K562 (cell line): ENCODE results near the gene SLC7A5. TPM values are rescaled to one million over a fixed set of nuclear protein-coding genes. Genes with fewer than 3 reads are reported as not detected.

Source experiments
- ARID1B ChIP-seq: fragments of 450-650 bp; IDR thresholded peaks from 2 replicates; pipeline ENCODE4 v1.6.1; 2016; ENCODE audit warnings: antibody characterized with exemption, mild to moderate bottlenecking, inconsistent platforms
- ATF7 ChIP-seq: fragments of 450-650 bp; IDR thresholded peaks from 2 replicates; pipeline ENCODE4 v1.7.1; 2014; ENCODE audit warnings: mild to moderate bottlenecking, moderate library complexity
- BCOR ChIP-seq: fragments of 450-650 bp; IDR thresholded peaks from 2 replicates; pipeline ENCODE4 v1.6.1; 2016
- GABPB2 ChIP-seq: fragments of 250-450 bp; sonication (Bioruptor Pico); conservative IDR thresholded peaks from 2 replicates; pipeline ENCODE4 v1.5.1; 2021; ENCODE audit warnings: mild to moderate bottlenecking
- HDAC2 ChIP-seq: fragments of 450-650 bp; IDR thresholded peaks from 2 replicates; pipeline ENCODE4 v1.6.1; 2016; ENCODE audit warnings: mild to moderate bottlenecking
- HIVEP1 ChIP-seq: fragments of 250-450 bp; sonication (Bioruptor Pico); IDR thresholded peaks from 2 replicates; pipeline ENCODE4 v1.4.0; 2020; ENCODE audit warnings: mild to moderate bottlenecking
- JUN ChIP-seq, 2 experiments: sonication (generic) in 1 of 2; formaldehyde crosslinking in 1 of 2; IDR thresholded peaks; 2 replicates each; pipeline versions ENCODE4 v1.6.1 to v1.8.0; 2012 to 2022; ENCODE audit warnings: borderline replicate concordance in 2 of 2, mild to moderate bottlenecking in 2 of 2, improper control_type of control experiment in 1 of 2, low read depth in 1 of 2, low read length in 1 of 2, missing genetic modification reagents in 1 of 2
- LARP7 ChIP-seq: fragments of 450-650 bp; IDR thresholded peaks from 2 replicates; pipeline ENCODE4 v1.6.1; 2016
- MTA1 ChIP-seq: fragments of 450-650 bp; IDR thresholded peaks from 2 replicates; pipeline ENCODE4 v1.6.1; 2017; ENCODE audit warnings: borderline replicate concordance
- NRF1 ChIP-seq, 2 experiments: fragments of 450-650 bp; IDR thresholded peaks in 1 of 2; conservative IDR thresholded peaks in 1 of 2; 2 replicates each; pipeline ENCODE4 v1.6.1; 2014; ENCODE audit warnings: mild to moderate bottlenecking in 2 of 2
- SMAD2 ChIP-seq: fragments of 150-350 bp; IDR thresholded peaks from 2 replicates; pipeline ENCODE4 v1.6.1; 2014; ENCODE audit warnings: low read depth, mild to moderate bottlenecking, low read length
- SMARCA4 ChIP-seq: fragments of 450-650 bp; IDR thresholded peaks from 2 replicates; pipeline ENCODE4 v1.6.1; 2016
- SMARCE1 ChIP-seq: fragments of 450-650 bp; IDR thresholded peaks from 2 replicates; pipeline ENCODE4 v1.7.1; 2016; ENCODE audit warnings: mild to moderate bottlenecking
- SMC3 ChIP-seq: conservative IDR thresholded peaks from 2 replicates; pipeline ENCODE4 v1.6.1; 2011; ENCODE audit warnings: low read depth, low read length, improper control_type of control experiment; ENCODE audit not compliant: insufficient read depth
- ZBTB2 ChIP-seq: fragments of 450-650 bp; IDR thresholded peaks from 2 replicates; pipeline ENCODE4 v1.6.1; 2016; ENCODE audit warnings: antibody characterized with exemption
- ZBTB49 ChIP-seq: sonication (generic); formaldehyde crosslinking; IDR thresholded peaks from 2 replicates; pipeline ENCODE4 v1.8.0; 2022; ENCODE audit warnings: missing genetic modification reagents, mild to moderate bottlenecking, borderline replicate concordance
- ZNF121 ChIP-seq: sonication (generic); formaldehyde crosslinking; conservative IDR thresholded peaks from 2 replicates; pipeline ENCODE4 v1.8.0; 2022; ENCODE audit warnings: missing genetic modification reagents
- ZNF408 ChIP-seq: fragments of 250-450 bp; sonication (Bioruptor Pico); IDR thresholded peaks from 2 replicates; pipeline ENCODE4 v1.4.0; 2020; ENCODE audit warnings: low read depth, mild to moderate bottlenecking, moderate library complexity
- ZNF583 ChIP-seq: fragments of 250-450 bp; sonication (Bioruptor Pico); IDR thresholded peaks from 2 replicates; pipeline ENCODE4 v1.4.0; 2020
- ZNF639 ChIP-seq, 2 experiments: fragments of 200-800 bp in 1 of 2; sonication (Bioruptor generic) in 1 of 2; sonication (generic) in 1 of 2; formaldehyde crosslinking in 1 of 2; IDR thresholded peaks in 1 of 2; conservative IDR thresholded peaks in 1 of 2; 2 replicates each; pipeline versions ENCODE4 v1.5.0 to v1.6.1; 2016 to 2020; ENCODE audit warnings: missing compliant biosample characterization in 1 of 2, missing genetic modification characterization in 1 of 2, missing genetic modification reagents in 1 of 2
- ZNF766 ChIP-seq: fragments of 200-800 bp; sonication (Bioruptor generic); conservative IDR thresholded peaks from 2 replicates; pipeline ENCODE4 v1.6.1; 2016; ENCODE audit warnings: missing genetic modification characterization, missing compliant biosample characterization
- polyA plus RNA-seq, 8 experiments: library from polyadenylated mRNA; depleted of rRNA in 4 of 8; stranded (reverse) in 5 of 8; unstranded in 3 of 8; fragments of >200 nt; fragmentation: Nextera tagmentation in 2 of 8; fragmentation: Illumina TruSeq in 1 of 8; extraction: Ambion mirVana in 2 of 8; extraction: Trizol in 1 of 8; gene quantifications; 2 replicates each; pipeline versions ENCODE4 v1.2.1 to v1.2.3, GENCODE V29; 2011 to 2014; ENCODE audit warnings: inconsistent platforms in 1 of 8, missing spikeins in 1 of 8
- total RNA-seq, 7 experiments: library from RNA; depleted of rRNA in 6 of 7; stranded (reverse); fragments of >200 nt in 6 of 7; fragmentation: Illumina TruSeq in 2 of 7; extraction: Trizol in 2 of 7; gene quantifications; 2 replicates each; pipeline versions ENCODE4 v1.2.1 to v1.2.3, GENCODE V29; 2011 to 2021; ENCODE audit warnings: low replicate concordance in 1 of 7

SLC7A5 gene
- total and polyA plus RNA-seq, 9 of the 15 experiments (the other 6 are each of a cell fraction or from before 2014, with no cell fraction given) = 1.9 to 220 (median 18.6) TPM

GRCh38 chr16:87809150-87809902, 60.0 kb downstream of the SLC7A5 start (continued):
- 0 out of 2 replicates have a peak, but pooled peaks have one; percentile 23 for TF ChIP-seq ZNF766 (CRISPR knock-in tag)
- TF ChIP-seq SMARCA4 = peak; percentile 78; the same call in 1 of the 2 replicates
- peak; percentile 34; the same call in 1 of the 2 replicates for TF ChIP-seq BCOR
- peak; percentile 44; the same call in 1 of the 2 replicates for TF ChIP-seq HDAC2
- TF ChIP-seq JUN (IDR thresholded peaks at IDR 0.05; ENCODE audit: borderline replicate concordance, low read depth, low read length) = peak; percentile 85
- TF ChIP-seq JUN (CRISPR knock-in tag; IDR thresholded peaks at IDR 0.05; ENCODE audit: borderline replicate concordance) = no peak
- TF ChIP-seq ZNF639 (CRISPR knock-in tag; conservative IDR thresholded peaks at IDR 0.05 in 1 of 2, IDR thresholded peaks at IDR 0.05 in 1 of 2) = no peak
- no peak for TF ChIP-seq GABPB2 (CRISPR knock-in tag)
- TF ChIP-seq NRF1 (conservative IDR thresholded peaks at IDR 0.05 in 1 of 2, IDR thresholded peaks at IDR 0.05 in 1 of 2) = peak in 1 of 2 experiments; percentile 24; a peak in 2 of 4 replicates
- no peak for TF ChIP-seq LARP7
- no peak for TF ChIP-seq SMC3
- TF ChIP-seq HIVEP1 (CRISPR knock-in tag) = no peak
- peak; percentile 70; the same call in 1 of the 2 replicates for TF ChIP-seq SMARCE1
- TF ChIP-seq ZBTB49 (CRISPR knock-in tag) = no peak
- TF ChIP-seq SMAD2 = no peak
- peak; percentile 14; the same call in 1 of the 2 replicates for TF ChIP-seq MTA1
- TF ChIP-seq ARID1B = peak; percentile 68; the same call in 1 of the 2 replicates
- peak; percentile 21; the same call in 1 of the 2 replicates for TF ChIP-seq ATF7
- no peak for TF ChIP-seq ZBTB2
- no peak for TF ChIP-seq ZNF583
- no peak for TF ChIP-seq ZNF408 (CRISPR knock-in tag)
- TF ChIP-seq ZNF121 (CRISPR knock-in tag) = peak; percentile 40; the same call in 1 of the 2 replicates
